Stimulated activated CD4-positive, alpha-beta T cell treated with anti-CD3 and anti-CD28 coated beads, TNF-alpha, amount 100 ng/mL, for 48 hours (primary cell): ENCODE data around the gene UNC13A.

Experiments used
- DNase-seq, 3 donors: peaks; one replicate each; pipeline ENCODE4 v3.0.0-alpha.2; 2020; ENCODE audit warnings: low read depth in 3 of 3

UNC13A gene

DNA sequence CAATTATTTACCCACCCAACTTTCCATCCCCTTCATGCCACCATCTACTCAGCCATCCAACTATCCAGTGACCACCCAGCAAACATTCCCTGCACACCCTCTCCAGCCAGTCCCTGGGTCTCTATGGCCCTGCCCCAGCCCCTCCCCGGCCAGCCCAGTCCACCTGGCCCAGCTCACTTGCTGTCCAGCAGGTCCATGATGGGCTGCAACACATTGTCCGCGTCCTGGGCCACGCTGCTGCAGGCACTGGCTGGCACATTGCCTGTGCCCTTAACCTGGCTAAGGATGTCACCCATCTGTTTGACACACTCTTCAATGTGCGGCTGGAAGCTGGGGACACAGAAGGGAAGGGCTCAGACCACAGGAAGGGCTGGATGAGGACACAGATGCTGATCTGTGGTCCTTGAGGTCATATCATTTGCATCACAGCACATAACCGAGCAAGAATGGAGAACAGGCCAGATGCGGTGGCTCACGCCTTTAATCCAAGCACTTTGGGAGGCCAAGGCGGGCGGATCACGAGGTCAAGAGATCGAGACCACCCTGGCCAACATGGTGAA, 61.6 kb downstream of the UNC13A start:
- no peak for DNase-seq

DNA sequence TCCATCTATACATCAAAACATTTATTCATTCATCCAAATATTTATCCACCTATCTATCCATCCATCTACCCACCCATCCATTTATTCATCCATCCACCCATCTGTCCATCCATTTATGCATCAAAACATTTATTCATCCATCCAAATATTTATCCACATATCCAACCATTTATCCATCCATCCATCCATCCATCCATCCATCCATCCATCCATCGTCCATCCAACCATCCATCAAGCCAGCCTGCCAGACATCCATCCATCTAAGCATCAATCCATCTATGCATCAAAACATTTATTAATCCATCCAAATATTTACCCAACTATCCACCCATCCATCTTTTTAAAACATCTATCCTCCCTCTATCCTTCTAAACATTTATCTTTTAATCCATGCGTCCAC, 62.2 kb downstream of the UNC13A start:
- DNase-seq: no peak

DNA sequence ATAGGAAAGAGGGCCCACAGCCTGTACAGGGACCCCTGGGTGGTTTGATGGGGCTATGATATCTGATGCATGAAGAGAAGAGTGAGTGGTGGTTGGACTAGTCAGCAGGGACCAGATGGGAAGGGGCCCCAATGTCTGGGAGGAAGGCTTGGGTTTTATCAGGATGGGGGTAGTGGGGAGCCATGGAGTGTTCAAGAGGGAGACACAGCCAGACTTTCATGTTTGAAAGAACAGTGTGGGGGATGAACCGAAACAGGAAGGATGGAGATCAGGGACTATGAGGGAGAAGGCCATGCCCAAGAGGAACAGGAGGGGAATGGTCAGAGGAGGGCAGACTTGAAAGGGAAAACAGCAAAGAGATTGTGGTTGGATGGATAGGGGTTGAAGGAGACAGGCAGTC, 63.1 kb downstream of the UNC13A start:
- DNase-seq: no peak

DNA sequence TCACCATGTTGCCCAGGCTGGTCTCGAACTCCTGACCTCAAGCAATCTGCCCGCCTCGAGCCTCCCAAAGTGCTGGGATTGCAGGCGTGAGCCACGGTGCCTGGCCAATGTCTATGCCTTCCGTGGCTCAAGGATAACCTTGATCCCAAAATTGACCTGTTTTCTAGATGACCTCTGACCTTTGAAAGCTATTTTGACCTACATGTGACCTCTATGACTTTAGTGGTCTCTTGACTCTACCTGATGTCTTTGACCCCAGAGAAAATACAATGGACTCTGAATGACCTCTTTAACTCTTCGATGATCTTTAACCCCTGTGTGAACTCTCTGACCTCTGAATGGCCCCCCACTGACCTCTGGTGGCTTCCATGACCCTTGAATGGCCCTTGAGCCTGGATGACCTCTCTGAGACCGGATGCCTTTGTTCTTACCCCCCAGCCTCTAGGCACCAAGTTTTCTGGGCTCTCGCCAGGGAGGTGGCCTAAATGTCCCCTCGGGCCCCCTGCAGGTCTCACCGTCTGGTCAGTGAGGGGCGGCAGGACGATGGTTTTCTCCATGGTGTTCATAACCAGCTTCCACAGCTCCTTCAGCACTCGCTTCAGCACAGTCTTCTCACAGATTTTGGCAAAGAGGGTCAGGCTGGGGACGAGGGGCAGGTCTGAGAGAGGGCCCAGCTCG, 63.7 kb downstream of the UNC13A start:
- no peak for DNase-seq

DNA sequence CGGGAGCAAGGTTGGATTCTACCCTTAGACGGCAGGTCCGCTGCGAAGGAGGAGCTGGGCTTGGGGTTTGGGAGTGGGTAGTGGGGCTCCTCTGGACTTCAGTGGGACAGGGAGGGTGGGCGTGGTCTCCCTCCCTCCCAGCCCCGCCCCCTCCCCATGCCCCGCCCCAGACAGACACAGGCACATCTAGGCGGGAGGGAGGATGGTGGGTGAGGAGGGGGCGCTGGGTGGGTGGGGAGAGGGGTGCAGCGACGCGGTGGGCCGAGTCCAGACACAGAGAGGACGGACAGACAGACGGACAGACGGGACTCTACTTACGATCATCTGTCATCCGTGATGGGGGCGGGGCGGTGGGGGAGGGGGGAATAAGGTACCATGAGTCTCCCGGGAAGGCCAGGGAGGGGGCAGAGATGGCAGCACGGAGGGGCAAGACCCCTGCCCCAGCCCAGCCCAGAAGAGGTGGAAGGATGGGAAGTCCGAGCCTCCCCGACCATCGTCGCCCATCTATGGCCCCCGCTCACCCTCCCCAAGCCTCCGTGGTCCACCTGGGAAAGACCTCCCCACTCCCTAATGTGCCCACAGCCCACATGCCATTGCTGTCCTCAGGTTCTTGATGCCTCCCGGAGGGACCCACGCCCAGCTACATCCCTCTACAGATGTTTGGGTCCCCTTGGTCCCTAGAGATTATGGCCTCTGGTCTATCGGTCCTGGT, 64.8 kb downstream of the UNC13A start:
- DNase-seq: no peak

DNA sequence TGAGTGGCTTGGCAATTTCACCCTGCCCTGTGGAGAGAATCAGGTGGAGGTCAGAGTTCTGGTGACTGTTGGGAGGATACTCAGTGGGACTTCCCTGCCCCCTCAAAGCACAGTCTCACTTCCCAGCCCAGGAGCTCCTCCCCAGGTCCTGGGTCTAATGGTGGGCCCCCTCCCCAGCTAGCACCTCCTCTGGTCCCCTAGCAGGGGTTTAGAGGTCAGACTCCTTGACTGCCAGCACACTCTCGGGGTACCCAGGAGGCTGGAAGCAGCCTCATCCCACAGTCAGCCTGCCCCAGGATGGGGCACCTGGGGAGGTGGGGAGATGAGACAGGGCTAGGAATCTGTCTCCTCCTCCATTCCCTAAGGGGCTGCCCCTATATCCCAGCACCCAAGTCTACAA, 67.5 kb downstream of the UNC13A start:
- DNase-seq: no peak

DNA sequence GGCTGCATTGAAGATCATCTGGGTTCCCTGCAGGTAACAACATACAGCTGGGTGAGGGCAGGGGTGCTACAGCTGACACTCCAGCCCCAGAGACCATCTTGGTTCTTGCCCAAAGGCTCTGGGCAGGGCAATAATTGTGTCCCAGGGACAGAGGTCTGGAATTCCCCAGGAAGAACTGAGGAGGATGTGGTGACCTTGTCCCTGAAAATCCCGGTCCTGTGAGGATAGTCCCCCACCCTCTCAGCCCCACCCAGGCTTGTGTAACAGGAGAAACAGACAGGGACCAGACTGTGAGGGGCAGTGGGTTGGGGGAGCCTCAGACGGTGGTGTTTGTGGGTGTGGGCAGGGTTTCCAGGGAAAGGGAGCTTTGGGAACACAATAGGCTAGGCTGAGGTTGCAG, 69.2 kb downstream of the UNC13A start:
- no peak for DNase-seq

DNA sequence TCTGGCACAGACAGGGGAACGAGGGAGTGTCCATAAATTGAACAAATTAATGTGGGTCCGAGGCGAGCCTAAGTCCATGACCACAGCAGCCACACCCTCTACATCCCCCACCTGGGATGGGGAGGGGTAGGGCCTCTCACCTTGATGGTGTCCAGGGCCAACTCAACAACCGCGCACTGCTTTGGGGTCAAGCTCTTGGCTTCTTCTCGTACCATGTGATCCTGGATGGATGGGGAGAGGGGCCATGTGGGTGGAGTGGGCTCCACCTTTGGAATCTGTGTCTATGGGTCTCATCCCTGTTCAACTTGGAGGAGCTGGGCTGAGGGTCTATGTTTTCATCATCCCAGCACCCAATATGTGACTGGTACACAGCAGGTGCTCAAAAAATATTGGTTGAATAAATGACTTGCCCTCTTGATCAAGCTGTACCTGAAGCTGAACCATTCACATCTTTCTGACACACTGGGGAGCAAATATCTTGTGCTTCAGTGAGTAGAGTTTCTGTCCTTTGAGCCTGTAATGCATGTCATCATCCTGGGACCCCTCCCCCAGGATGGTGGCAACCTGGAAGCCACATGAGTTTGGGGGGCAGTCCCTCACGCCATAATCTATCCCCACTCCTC, 69.8 kb downstream of the UNC13A start:
- no peak for DNase-seq

DNA sequence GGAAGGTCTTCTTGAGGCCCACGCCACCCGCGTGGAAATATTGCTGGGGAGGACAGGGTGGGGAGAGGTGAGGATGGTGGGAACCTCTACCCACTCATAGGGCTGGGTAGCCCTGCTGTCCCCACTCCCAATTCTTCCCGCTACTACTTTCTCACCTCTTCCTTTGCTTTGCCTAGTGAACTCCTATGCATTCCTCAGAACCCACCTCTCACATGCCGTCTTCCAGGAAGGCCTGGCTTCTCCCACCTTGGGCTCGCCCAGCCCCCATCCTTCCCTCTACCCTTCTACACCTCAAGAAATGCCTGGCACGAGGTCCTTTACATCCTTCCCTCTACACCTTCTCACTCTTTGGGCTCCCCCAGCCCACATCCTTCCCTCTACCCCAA, 70.4 kb downstream of the UNC13A start:
- no peak for DNase-seq

DNA sequence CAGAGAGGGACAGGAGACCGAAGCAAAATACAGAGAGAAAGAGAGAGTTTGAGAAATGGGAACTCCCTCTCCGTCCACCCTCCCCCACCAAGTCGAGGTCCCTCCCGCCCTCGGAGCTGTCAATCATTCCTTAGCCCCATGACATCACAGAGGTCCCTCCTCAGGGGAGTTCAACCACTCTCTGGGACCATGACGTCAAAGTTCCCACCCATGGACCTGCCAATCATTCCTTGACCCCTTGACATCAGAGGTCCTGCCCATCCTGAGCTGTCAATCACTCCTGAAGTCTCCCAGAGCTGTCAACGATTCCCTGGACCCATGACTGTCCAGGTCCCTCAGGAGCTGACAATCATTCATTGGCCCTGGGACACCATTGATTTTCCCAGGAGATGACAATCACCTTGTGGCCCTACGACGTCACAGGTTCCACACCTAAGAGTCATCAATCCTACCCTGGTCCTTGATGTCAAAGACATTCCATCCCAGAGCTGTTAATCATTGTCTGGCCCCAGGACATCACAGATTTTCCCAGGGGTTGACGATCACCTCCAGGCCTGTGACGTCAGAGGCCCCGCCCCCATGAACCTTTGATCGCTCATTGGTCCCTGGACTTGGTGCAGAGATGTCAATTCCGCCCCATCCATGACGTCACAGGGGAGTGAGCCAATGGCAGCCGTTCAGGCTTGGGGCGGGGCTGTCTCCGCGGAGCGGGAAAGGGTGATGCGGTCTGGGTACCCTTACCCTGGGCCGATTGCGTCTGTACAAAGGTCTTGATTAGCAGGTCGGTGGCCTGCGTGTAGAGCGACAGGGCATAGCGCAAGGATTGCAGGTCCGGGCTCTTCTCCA, 71.0 kb downstream of the UNC13A start:
- DNase-seq: no peak

DNA sequence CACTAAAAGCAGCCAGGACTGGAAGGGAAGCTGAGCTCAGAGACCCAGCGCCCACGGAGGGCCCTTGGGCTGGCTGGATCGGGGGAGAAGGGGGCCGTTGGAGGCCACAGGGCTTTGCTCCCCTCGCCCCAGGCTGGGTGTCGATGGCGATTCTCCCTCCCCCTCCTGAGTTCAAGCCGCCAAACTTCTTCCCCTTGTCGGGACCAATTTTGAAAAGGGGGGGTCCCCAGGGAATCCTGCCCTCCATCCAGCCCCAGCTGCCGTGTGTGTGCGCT, 71.5 kb downstream of the UNC13A start:
- DNase-seq: no peak

DNA sequence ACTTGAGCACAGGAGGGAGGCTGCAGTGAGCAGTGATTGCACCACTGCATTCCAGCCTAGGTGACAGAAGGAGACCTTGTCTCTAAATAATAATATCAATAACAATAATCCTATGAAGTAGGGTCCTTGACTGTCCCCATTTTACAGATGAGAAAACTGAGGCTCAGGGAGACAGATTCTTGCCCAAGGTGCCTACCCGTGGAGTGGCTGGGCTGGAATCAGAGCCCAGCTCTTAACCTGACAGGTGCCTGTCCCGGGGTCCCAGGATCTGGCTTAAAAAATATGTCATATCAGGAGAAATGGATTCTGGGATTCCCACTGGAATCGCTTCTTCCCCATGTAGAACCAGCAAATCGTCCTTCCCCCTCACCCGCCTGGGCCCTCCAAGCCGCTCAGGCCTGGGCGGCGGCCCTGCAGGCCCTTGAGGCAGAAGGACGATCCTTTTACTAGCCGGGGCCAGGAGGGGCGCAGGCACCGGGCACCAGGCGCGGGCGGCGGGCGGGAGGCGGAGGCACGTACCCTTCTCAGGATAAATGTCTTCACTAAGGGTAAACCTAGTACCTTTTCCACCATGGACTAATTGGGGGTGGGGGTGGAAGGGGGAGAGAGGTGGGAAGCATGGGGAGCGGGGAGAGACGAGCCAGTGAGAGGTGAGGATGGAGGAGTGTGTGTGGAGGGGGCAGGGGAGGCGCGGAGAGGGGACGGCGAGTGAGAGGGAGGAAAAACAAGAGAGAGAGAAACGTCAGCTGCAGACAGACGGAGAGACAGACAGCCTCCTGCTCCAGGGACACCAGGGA, 72.1 kb downstream of the UNC13A start:
- no peak for DNase-seq

DNA sequence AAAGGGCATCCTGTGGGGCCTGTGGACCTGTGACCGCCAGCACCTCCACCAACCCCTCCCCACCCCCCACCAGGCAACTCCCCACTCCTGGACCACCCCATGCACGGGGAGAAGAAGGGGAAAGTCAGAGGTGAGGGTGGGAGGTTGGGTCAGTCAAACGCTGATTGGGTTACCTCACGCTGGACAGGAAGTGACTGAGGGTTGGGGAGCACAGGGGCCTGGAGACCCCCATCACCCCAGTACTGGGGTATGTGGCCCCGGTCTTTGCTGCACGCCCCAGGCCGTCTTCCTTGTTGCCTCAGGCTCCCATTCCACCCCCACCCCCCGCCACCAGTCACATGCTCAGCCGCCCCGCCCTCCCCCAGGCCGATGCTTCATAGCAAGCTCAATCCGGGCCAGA, 73.7 kb downstream of the UNC13A start:
- DNase-seq: no peak

DNA sequence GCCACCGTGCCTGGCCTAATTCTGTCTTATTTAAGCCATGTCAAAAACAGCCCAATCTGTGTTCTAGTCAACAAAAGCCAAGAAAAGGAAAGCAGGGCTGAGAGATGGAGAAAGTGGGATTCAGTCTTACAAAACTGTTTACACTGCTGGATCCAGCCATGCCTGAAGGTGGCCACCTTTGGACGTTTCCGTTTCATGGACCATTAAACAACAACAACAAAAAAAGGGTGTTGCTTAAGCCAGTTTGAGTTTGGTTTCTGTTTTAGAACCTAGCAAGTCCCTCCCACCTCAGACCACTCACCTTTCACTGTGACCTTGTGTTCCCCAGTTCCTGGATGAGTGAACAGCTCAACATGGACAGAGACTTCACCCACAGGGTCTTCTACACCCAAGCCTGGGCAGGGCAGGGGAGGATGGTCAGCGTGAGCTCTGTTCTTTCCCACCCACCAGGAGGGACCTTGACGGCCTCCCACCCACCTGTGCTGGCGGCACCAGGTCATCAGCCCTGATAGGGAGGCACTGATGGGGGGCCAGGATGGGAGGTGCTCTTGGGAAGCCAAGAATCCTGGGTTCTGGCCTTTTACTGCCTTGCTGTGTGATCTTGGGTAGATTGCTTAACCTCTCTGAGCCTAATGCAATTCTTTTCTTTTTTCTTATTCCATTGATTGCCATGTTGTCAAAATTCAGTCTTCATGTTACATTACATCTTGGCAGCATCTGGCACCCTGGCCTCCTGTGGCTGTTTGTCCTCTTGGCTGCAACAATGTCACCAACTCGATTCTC, 76.5 kb downstream of the UNC13A start:
- no peak for DNase-seq

DNA sequence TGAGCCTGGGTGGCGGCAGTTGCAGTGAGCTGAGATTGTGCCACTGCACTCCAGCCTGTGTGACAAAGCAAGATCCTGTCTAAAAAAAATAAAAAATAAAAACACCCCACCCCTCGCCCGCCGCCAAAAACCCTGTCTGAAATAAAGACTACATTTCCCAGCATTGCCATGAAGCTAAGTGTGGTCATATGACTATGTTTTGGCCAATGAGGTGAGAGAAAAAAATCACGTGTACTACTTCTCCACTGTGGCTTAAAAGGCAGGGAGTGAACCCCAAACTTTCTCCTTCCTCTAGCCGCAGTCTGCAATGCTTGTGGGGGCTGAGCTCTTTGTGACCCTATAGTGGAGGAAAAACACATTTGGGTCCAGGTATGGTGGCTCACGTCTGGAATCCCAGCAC, 77.8 kb downstream of the UNC13A start:
- DNase-seq: no peak

DNA sequence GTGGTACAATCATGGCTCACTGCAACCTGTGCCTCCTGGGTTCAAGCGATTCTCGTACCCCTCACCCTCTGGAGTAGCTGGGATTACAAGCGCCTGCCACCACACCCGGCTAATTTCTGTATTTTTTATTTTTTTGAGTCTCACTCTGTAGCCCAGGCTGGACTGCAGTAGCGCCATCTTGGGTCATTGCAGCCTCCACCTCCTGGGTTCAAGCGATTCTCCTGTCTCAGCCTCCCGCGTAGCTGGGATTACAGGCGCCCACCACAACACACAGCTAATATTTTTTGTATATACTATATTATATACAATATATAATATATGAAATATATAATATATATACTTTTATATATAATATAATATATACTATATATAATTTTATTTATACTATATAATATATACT, 80.2 kb downstream of the UNC13A start:
- DNase-seq: no peak

DNA sequence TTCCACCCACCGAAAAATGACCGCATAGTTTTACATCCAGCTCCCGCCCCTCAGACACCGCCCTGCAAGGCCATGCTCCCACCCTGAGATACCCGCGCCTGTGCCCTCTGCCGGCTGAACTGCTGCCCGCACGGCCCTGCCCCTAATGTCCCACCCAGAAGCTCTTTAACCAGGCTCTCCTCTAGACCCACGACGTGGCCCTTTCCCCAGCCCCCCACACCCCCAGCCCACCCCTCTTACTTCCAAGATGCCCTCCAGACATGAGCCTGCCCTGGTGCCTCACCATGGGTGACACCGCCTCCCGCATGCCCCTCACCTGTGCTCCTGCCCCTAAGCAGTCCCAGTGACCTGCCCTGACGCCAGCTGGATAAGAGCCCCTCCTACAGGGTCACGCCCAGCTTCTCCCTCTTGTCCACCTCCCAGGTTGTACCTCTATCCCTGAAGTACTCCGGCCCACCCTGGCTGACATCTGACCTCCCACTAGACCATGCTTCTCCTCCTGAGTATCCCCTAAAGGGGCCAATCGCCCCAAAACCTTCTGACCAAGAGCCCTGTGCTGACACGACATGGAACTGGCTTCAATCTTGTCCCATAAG, 81.5 kb downstream of the UNC13A start:
- peak in 1 of 3 donors; percentile 2 for DNase-seq

DNA sequence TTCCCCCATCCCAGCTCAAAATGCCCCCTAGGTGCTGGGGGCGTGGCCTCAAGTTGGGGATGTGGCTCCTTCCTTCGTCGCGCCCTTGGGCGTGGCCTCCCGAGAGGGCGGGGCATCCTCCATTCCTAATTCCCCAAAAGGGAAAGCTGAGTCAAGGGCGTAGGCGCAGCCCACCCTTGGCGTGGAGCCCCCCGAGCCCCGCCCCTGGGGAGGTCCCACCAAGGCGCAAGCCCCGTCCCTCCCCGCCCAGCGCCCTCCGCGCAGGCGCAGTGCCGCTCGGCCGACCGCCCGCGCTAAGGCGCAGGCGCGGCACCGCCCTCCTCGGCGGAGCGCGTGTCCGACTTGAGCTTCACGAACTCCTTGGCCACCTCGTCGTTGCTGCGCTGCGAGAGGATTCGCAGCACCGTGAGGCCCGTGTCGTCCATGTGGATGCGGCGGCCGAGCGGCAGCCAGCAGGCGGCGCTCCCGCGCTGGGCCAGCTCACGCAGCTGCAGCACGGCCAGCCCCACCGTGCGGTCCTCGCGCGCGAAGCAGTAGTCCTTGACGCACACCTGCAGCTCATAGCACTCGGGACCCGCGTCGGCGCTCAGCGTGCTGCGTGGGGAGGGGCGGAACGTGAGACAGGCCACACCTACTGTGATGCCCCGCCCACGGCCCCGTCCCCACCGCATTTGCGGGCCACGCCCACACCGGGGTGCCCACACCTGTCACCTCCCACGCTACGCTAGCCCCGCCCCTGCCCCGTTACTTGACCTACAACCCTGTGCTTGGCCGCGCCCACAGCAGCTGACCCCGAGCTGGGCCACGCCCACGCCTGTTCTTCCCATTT, 82.2 kb downstream of the UNC13A start:
- DNase-seq: peak; percentile 60 to 80 (median 74)

DNA sequence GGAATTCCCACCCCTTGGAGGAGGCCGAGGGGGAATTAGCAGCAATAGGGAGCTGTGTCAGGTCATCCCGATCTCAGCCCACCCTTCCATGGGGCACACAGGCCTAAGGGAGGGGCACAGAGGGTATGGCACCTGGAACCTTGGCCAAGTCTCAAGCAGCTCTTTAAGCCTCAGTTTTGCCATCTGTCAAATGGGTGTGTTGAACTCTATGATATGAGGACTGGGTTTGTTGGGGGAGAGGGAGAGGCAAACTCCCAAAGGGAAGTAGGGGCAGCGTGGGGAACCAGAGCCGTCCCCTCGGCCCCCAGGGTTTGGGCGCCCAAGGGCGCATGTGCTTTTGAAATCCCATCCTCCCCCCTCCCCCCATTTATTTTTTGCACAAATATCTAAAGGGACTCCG, 83.0 kb downstream of the UNC13A start:
- no peak for DNase-seq
